Trophoblast cell (in vitro differentiated cells and primary cell): Measurements from ENCODE around the gene MAML3.
"Not testable (repeated sequence)": the region's sequence is repeated elsewhere in the genome, so short reads cannot be mapped to it uniquely, and the experiment has no call there.

Experiments used
- DNase-seq, 2 donors: peaks; one replicate each; pipeline ENCODE4 v3.0.0-alpha.2; 2016
- H2AFZ ChIP-seq: 2 replicates; pipeline ENCODE4 v1.6.1; 2013; ENCODE audit warnings: low read length, moderate library complexity, mild to moderate bottlenecking; ENCODE audit not compliant: insufficient read depth, poor library complexity
- H2AK5ac ChIP-seq: 2 replicates; pipeline ENCODE4 v1.6.1; 2013; ENCODE audit warnings: mild to moderate bottlenecking, low read length
- H2BK120ac ChIP-seq: 2 replicates; pipeline ENCODE4 v1.6.1; 2013; ENCODE audit warnings: low read length, mild to moderate bottlenecking, moderate library complexity; ENCODE audit not compliant: insufficient read depth, poor library complexity
- H2BK12ac ChIP-seq: 2 replicates; pipeline ENCODE4 v1.6.1; 2013; ENCODE audit warnings: mild to moderate bottlenecking, low read length, moderate library complexity
- H2BK5ac ChIP-seq: 2 replicates; pipeline ENCODE4 v1.6.1; 2013; ENCODE audit warnings: low read length, low read depth, moderate library complexity, mild to moderate bottlenecking; ENCODE audit not compliant: poor library complexity
- H3K14ac ChIP-seq: 2 replicates; pipeline ENCODE4 v1.6.1; 2013; ENCODE audit warnings: mild to moderate bottlenecking, low read length
- H3K18ac ChIP-seq: 2 replicates; pipeline ENCODE4 v1.6.1; 2013; ENCODE audit warnings: mild to moderate bottlenecking, low read length
- H3K23ac ChIP-seq: 2 replicates; pipeline ENCODE4 v1.6.1; 2013; ENCODE audit warnings: low read length
- H3K27ac ChIP-seq: 2 replicates; pipeline ENCODE4 v1.5.1; 2013; ENCODE audit warnings: low read depth, mild to moderate bottlenecking, inconsistent platforms, low read length, moderate library complexity
- H3K27me3 ChIP-seq: 2 replicates; pipeline ENCODE4 v1.6.1; 2013; ENCODE audit warnings: inconsistent platforms, mild to moderate bottlenecking, low read length, moderate library complexity; ENCODE audit not compliant: insufficient read depth
- H3K36me3 ChIP-seq, 2 experiments: 1 replicate in 1 of 2; 2 replicates in 1 of 2; pipeline ENCODE4 v1.6.1; 2013; ENCODE audit warnings: low read length in 2 of 2, mild to moderate bottlenecking in 2 of 2, moderate library complexity in 1 of 2; ENCODE audit not compliant: insufficient read depth in 2 of 2, control insufficient read depth in 1 of 2
- H3K4ac ChIP-seq: 2 replicates; pipeline ENCODE4 v1.6.1; 2013; ENCODE audit warnings: low read depth, mild to moderate bottlenecking, low read length, moderate library complexity
- H3K4me1 ChIP-seq, 2 experiments: 1 replicate in 1 of 2; 2 replicates in 1 of 2; pipeline ENCODE4 v1.6.1; 2013; ENCODE audit warnings: low read length in 2 of 2, mild to moderate bottlenecking in 2 of 2, moderate library complexity in 1 of 2; ENCODE audit not compliant: insufficient read depth in 2 of 2, control insufficient read depth in 1 of 2
- H3K4me2 ChIP-seq: 2 replicates; pipeline ENCODE4 v1.6.1; 2013; ENCODE audit warnings: inconsistent platforms, mild to moderate bottlenecking, low read length, moderate library complexity
- H3K4me3 ChIP-seq: 2 replicates; pipeline ENCODE4 v1.5.1; 2013; ENCODE audit warnings: mild to moderate bottlenecking, low read depth, low read length, inconsistent platforms
- H3K79me1 ChIP-seq: one replicate; pipeline ENCODE4 v1.6.1; 2013; ENCODE audit warnings: low read length
- H3K79me2 ChIP-seq: 2 replicates; pipeline ENCODE4 v1.6.1; 2013; ENCODE audit warnings: low read length, mild to moderate bottlenecking; ENCODE audit not compliant: control insufficient read depth, insufficient read depth, poor library complexity
- H3K9ac ChIP-seq: 2 replicates; pipeline ENCODE4 v1.6.1; 2013; ENCODE audit warnings: mild to moderate bottlenecking, low read length
- H3K9me3 ChIP-seq: 2 replicates; pipeline ENCODE4 v1.6.1; 2013; ENCODE audit warnings: low read depth, mild to moderate bottlenecking, control low read depth, inconsistent platforms, low read length; ENCODE audit not compliant: insufficient read depth
- H4K12ac ChIP-seq: 2 replicates; pipeline ENCODE4 v1.6.1; 2013; ENCODE audit warnings: low read depth, mild to moderate bottlenecking, low read length, moderate library complexity
- H4K8ac ChIP-seq: 2 replicates; pipeline ENCODE4 v1.6.1; 2013; ENCODE audit warnings: low read depth, mild to moderate bottlenecking, low read length, moderate library complexity
- H4K91ac ChIP-seq: one replicate; pipeline ENCODE4 v1.6.1; 2013; ENCODE audit warnings: low read depth, mild to moderate bottlenecking, low read length, moderate library complexity
- WGBS: extraction: QIAGEN DNeasy Blood & Tissue Kit; methylation state at CpG from one replicate; pipeline ENCODE4 v1.1.7; 2013; ENCODE audit warnings: missing lambda C conversion rate; ENCODE audit not compliant: insufficient read length, insufficient coverage; ENCODE audit errors: extremely low coverage; 5-methylcytosine and 5-hydroxymethylcytosine counted together

MAML3 gene

GRCh38 chr4:139698167-139698925, 455.6 kb downstream of the MAML3 start:
- not testable (repeated sequence) for H2BK120ac ChIP-seq, H3K4me3 ChIP-seq, H3K23ac ChIP-seq, H3K36me3 ChIP-seq, H3K18ac ChIP-seq, H2AK5ac ChIP-seq, H3K14ac ChIP-seq, H2AFZ ChIP-seq, H3K4me2 ChIP-seq, H3K27ac ChIP-seq, H2BK5ac ChIP-seq, H2BK12ac ChIP-seq, H4K12ac ChIP-seq, H3K9ac ChIP-seq, H4K91ac ChIP-seq, H3K4me1 ChIP-seq, H3K79me1 ChIP-seq, H3K79me2 ChIP-seq, H4K8ac ChIP-seq, DNase-seq, H3K27me3 ChIP-seq, H3K9me3 ChIP-seq, H3K4ac ChIP-seq
- no CpG with 5 or more reads among the region's 25 CpGs for WGBS

GRCh38 chr4:139696491-139696890, 457.5 kb downstream of the MAML3 start:
- no peak overlapping the region for H4K8ac ChIP-seq
- no peak overlapping the region for H2AFZ ChIP-seq
- WGBS = no CpG with 5 or more reads among the region's 5 CpGs
- no peak overlapping the region for H4K91ac ChIP-seq
- DNase-seq = no peak
- no peaks in the 10 kb centered on the region for H3K27me3 ChIP-seq
- no peak overlapping the region for H2BK12ac ChIP-seq
- no peak overlapping the region for H3K27ac ChIP-seq
- H4K12ac ChIP-seq = no peak overlapping the region
- no peak overlapping the region for H2BK120ac ChIP-seq
- no peak overlapping the region for H3K18ac ChIP-seq
- no peak overlapping the region for H3K14ac ChIP-seq
- no peak overlapping the region for H2BK5ac ChIP-seq
- H3K4me3 ChIP-seq = no peak overlapping the region
- no peaks in the 10 kb centered on the region for H3K79me2 ChIP-seq
- no peak overlapping the region for H3K4ac ChIP-seq
- no peak overlapping the region for H2AK5ac ChIP-seq
- H3K79me1 ChIP-seq = no peaks in the 10 kb centered on the region
- no peak overlapping the region for H3K4me2 ChIP-seq
- H3K9ac ChIP-seq = no peak overlapping the region
- H3K4me1 ChIP-seq = peaks cover 0 to 4% of the 10 kb centered on the region in 2 experiments
- peaks cover 0 to 2% of the 10 kb centered on the region in 2 experiments for H3K36me3 ChIP-seq
- H3K23ac ChIP-seq = no peak overlapping the region
- H3K9me3 ChIP-seq = no peaks in the 10 kb centered on the region

GRCh38 chr4:139694522-139695107, 459.4 kb downstream of the MAML3 start:
- Histone ChIP-seq H2AK5ac (no peak overlapping the region), H3K18ac (no peak overlapping the region), H3K4me2 (no peak overlapping the region), H2BK5ac (no peak overlapping the region), H3K4me1 (peaks cover 2 to 8% of the 10 kb centered on the region in 2 experiments), H3K79me2 (no peaks in the 10 kb centered on the region), H3K27me3 (no peaks in the 10 kb centered on the region), H3K9me3 (no peaks in the 10 kb centered on the region), H3K14ac (no peak overlapping the region), H3K4me3 (no peak overlapping the region), H3K4ac (no peak overlapping the region), H2BK12ac (no peak overlapping the region), H4K91ac (no peak overlapping the region), H3K27ac (no peak overlapping the region), H2BK120ac (no peak overlapping the region), H4K12ac (no peak overlapping the region), H3K36me3 (peaks cover 0 to 2% of the 10 kb centered on the region in 2 experiments), H3K23ac (no peak overlapping the region), H4K8ac (no peak overlapping the region), H2AFZ (no peak overlapping the region), H3K79me1 (no peaks in the 10 kb centered on the region), H3K9ac (no peak overlapping the region)
- no CpG with 5 or more reads among the region's 3 CpGs for WGBS
- DNase-seq = no peak

- Histone ChIP-seq H3K14ac (no peak overlapping the region), H2BK5ac (no peak overlapping the region), H3K36me3 (peaks cover 0 to 2% of the 10 kb centered on the region in 2 experiments), H2BK120ac (no peak overlapping the region), H3K9ac (no peak overlapping the region), H3K4me2 (no peak overlapping the region), H4K91ac (no peak overlapping the region), H2AK5ac (no peak overlapping the region), H3K27me3 (no peaks in the 10 kb centered on the region), H4K8ac (no peak overlapping the region), H3K4me1 (peaks cover 2 to 8% of the 10 kb centered on the region in 2 experiments), H3K4ac (no peak overlapping the region), H2BK12ac (no peak overlapping the region), H3K23ac (no peak overlapping the region), H3K27ac (no peak overlapping the region), H2AFZ (no peak overlapping the region), H3K18ac (no peak overlapping the region), H4K12ac (no peak overlapping the region), H3K4me3 (no peak overlapping the region), H3K9me3 (no peaks in the 10 kb centered on the region), H3K79me1 (no peaks in the 10 kb centered on the region), H3K79me2 (no peaks in the 10 kb centered on the region)
- DNase-seq = no peak
- no CpG with 5 or more reads among the region's 4 CpGs for WGBS
Observed at GRCh38 chr4:139692309-139693012, 461.5 kb downstream of the MAML3 start.
